ENCODE results near the gene TMEM233.

Gene TMEM233

GRCh38 chr12:119570771-119571170 lies 22.8 kb upstream of the TMEM233 start:
- DNase-seq (ENCODE audit: low read depth), result no peak
- TF ChIP-seq CTCF (conservative IDR thresholded peaks at IDR 0.05; ENCODE audit: low read depth, low read length), result no peak
- no peak overlapping the region for H3K4me3 ChIP-seq (ENCODE audit: low read length)

GRCh38 chr12:119573086-119573485 lies 20.5 kb upstream of the TMEM233 start:
- TF ChIP-seq CTCF (conservative IDR thresholded peaks at IDR 0.05; ENCODE audit: low read depth, low read length), result no peak
- H3K4me3 ChIP-seq (ENCODE audit: low read length), result no peak overlapping the region
- no peak for DNase-seq (ENCODE audit: low read depth)

- DNase-seq (ENCODE audit: low read depth), result no peak
- no peak for TF ChIP-seq CTCF (conservative IDR thresholded peaks at IDR 0.05; ENCODE audit: low read depth, low read length)
- H3K4me3 ChIP-seq (ENCODE audit: low read length), result no peak overlapping the region
These were observed 19.3 kb upstream of the TMEM233 start for GRCh38 chr12:119574255-119574654.

- no peak overlapping the region for H3K4me3 ChIP-seq (ENCODE audit: low read length)
- TF ChIP-seq CTCF (conservative IDR thresholded peaks at IDR 0.05; ENCODE audit: low read depth, low read length), result no peak
- DNase-seq (ENCODE audit: low read depth), result no peak
These were observed 17.3 kb upstream of the TMEM233 start for GRCh38 chr12:119576118-119576810.

- no peak for DNase-seq (ENCODE audit: low read depth)
- no peak for TF ChIP-seq CTCF (conservative IDR thresholded peaks at IDR 0.05; ENCODE audit: low read depth, low read length)
- no peak overlapping the region for H3K4me3 ChIP-seq (ENCODE audit: low read length)
These were observed 16.7 kb upstream of the TMEM233 start for GRCh38 chr12:119576915-119577314.

- H3K4me3 ChIP-seq (ENCODE audit: low read length), result no peak overlapping the region
- DNase-seq (ENCODE audit: low read depth), result peak; percentile 33
- no peak for TF ChIP-seq CTCF (conservative IDR thresholded peaks at IDR 0.05; ENCODE audit: low read depth, low read length)
These were observed 15.5 kb upstream of the TMEM233 start for GRCh38 chr12:119578112-119578511.

- TF ChIP-seq CTCF (conservative IDR thresholded peaks at IDR 0.05; ENCODE audit: low read depth, low read length), result no peak
- no peak for DNase-seq (ENCODE audit: low read depth)
These were observed 4.5 kb upstream of the TMEM233 start for GRCh38 chr12:119589097-119589496.

More at GRCh38 chr12:119589097-119589496, 4.5 kb upstream of the TMEM233 start:
- H3K4me3 ChIP-seq (ENCODE audit: low read length), result no peak overlapping the region

Measured in retinal pigment epithelial cell (primary cell).